Transverse colon (tissue), 4 donors: Measurements from ENCODE around the gene CYP4F3. TPM values are rescaled to one million over a fixed set of nuclear protein-coding genes. Genes with fewer than 3 reads are reported as not detected.
"Not testable (repeated sequence)": the region's sequence is repeated elsewhere in the genome, so short reads cannot be mapped to it uniquely, and the experiment has no call there.

Experiments used
- DNase-seq: peaks from one replicate; pipeline ENCODE4 v3.0.0-alpha.2; 2019
- H3K27ac ChIP-seq, 4 donors: fragments of 200-600 bp; sonication (generic); 2 replicates each; pipeline ENCODE4 v1.5.1; 2016 to 2018; ENCODE audit warnings: inconsistent platforms in 4 of 4
- H3K27me3 ChIP-seq: fragments of 200-600 bp; sonication (generic); 2 replicates; pipeline ENCODE4 v1.5.1; 2017; ENCODE audit warnings: inconsistent platforms
- H3K36me3 ChIP-seq, 4 donors: fragments of 200-600 bp; sonication (generic); 2 replicates each; pipeline ENCODE4 v1.5.1; 2017 to 2019; ENCODE audit warnings: inconsistent platforms in 4 of 4
- H3K4me1 ChIP-seq, 4 donors: fragments of 200-600 bp; sonication (generic); 2 replicates each; pipeline ENCODE4 v1.5.1; 2017 to 2020; ENCODE audit warnings: inconsistent platforms in 4 of 4
- H3K4me3 ChIP-seq, 4 donors: fragments of 200-600 bp; sonication (generic); 1 replicate in 1 of 4; 2 replicates in 3 of 4; pipeline versions ENCODE4 v1.5.1 to v1.6.1; 2017 to 2019; ENCODE audit warnings: inconsistent platforms in 4 of 4
- H3K9me3 ChIP-seq, 2 donors: fragments of 200-600 bp; sonication (generic); 2 replicates each; pipeline ENCODE4 v1.5.1; 2017 to 2019; ENCODE audit warnings: inconsistent platforms in 2 of 2
- CTCF ChIP-seq, 5 experiments: fragments of 200-600 bp in 3 of 5; fragments of 450-650 bp in 2 of 5; sonication (generic) in 3 of 5; IDR thresholded peaks; 1 replicate in 2 of 5; 2 replicates in 3 of 5; pipeline ENCODE4 v1.5.1; 2016 to 2017; ENCODE audit warnings: antibody characterized with exemption in 5 of 5, inconsistent platforms in 3 of 5, mild to moderate bottlenecking in 2 of 5, moderate library complexity in 1 of 5
- EP300 ChIP-seq: sonication (generic); formaldehyde crosslinking; IDR thresholded peaks from one replicate; pipeline ENCODE4 v1.6.1; 2017; ENCODE audit warnings: antibody characterized with exemption, low read depth
- POLR2A ChIP-seq: fragments of 450-650 bp; IDR thresholded peaks from one replicate; pipeline ENCODE4 v1.6.1; 2016; ENCODE audit warnings: antibody characterized with exemption, mild to moderate bottlenecking, moderate library complexity
- POLR2AphosphoS5 ChIP-seq, 3 donors: sonication (generic); formaldehyde crosslinking; IDR thresholded peaks; one replicate each; pipeline ENCODE4 v1.6.1; 2016; ENCODE audit warnings: antibody characterized with exemption in 3 of 3
- WGBS, 2 donors: methylation state at CpG; one replicate each; pipeline ENCODE4 v1.1.5; 2018; ENCODE audit warnings: low coverage in 1 of 2; 5-methylcytosine and 5-hydroxymethylcytosine counted together
- in situ Hi-C, 4 donors: fragments of 200-750 bp; cut with MboI; loops; one replicate each; pipeline versions ENCODE4 v1.15.0 to v1.15.1; 2017; ENCODE audit warnings: low sequenced_read_pairs in 3 of 4, low pct_ligation_motif_present in 1 of 4, low pct_unique_long_range_greater_than_20kb in 1 of 4
- intact Hi-C: fragments of 100-400 bp; cut with DNase I; formaldehyde crosslinking; loops from one replicate; pipeline ENCODE4 v1.15.1; 2023; ENCODE audit warnings: low total_unique reads
- total RNA-seq, 4 donors: library from RNA; depleted of rRNA; stranded (reverse); fragments of >200 nt; gene quantifications; one replicate each; pipeline ENCODE4 v1.1.0, GENCODE V29; 2016

The CYP4F3 gene
- total RNA-seq, 4 donors from 2014 or later: 12.4 to 22.7 (median 16.2) TPM

- in situ Hi-C loops: loop anchor here in 3 of 4 donors (5.0 kb wide), 1 partner anchor 102 kb away; no protein-coding TSS in a partner anchor
- intact Hi-C loops: no loop called here
- 50 to 60% methylated on average over 1 to 3 of the region's 3 CpGs for WGBS, 2 donors
- Histone ChIP-seq H3K9me3 (no peaks in the 10 kb centered on the region), H3K36me3 (no peaks in the 10 kb centered on the region), H3K27ac (no peak overlapping the region), H3K27me3 (no peaks in the 10 kb centered on the region), H3K4me1 (peaks cover 7 to 23% (median 18%) of the 10 kb centered on the region in 4 donors), H3K4me3 (no peak overlapping the region)
- TF ChIP-seq CTCF (IDR thresholded peaks at IDR 0.05) (no peak), POLR2AphosphoS5 (IDR thresholded peaks at IDR 0.05) (no peak), EP300 (no peak), POLR2A (no peak)
- DNase-seq: no peak
Observed at GRCh38 chr19:15675560-15675959, 34.9 kb downstream of the CYP4F3 start.

DNA sequence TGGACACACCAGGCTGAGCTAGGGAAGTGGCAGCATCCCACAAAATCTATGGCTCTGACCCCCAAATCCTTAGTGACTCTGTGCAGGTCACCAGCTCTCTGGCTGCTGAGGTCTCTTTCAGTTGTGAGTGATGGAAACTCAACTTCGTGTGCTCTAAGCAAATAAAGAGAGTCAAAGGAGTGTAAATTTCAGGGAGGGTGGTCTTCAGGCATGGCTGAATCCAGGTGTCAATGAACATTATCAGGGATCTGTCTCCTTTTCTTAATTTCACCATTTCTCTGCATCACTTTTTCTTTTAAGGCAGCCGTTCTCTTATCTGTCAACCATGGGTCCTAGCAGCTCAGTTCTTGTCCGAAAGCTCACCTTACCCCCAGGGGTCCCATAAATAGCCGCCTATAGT, 38.4 kb downstream of the CYP4F3 start:
- Histone ChIP-seq H3K9me3 (no peaks in the 10 kb centered on the region), H3K4me1 (peaks cover 4 to 6% (median 5%) of the 10 kb centered on the region in 4 donors), H3K27ac (no peak overlapping the region), H3K27me3 (no peaks in the 10 kb centered on the region), H3K36me3 (peaks cover 0 to 12% (median 5%) of the 10 kb centered on the region in 4 donors), H3K4me3 (no peak overlapping the region)
- DNase-seq: no peak
- WGBS, 2 donors: 18% methylated on average over 4 of the region's 4 CpGs
- in situ Hi-C loops: loop anchor here in 3 of 4 donors (5.0 kb wide), 1 partner anchor 98 kb away; no protein-coding TSS in a partner anchor
- intact Hi-C loops: no loop called here
- TF ChIP-seq POLR2AphosphoS5 (IDR thresholded peaks at IDR 0.05) (no peak), CTCF (IDR thresholded peaks at IDR 0.05) (no peak), EP300 (no peak), POLR2A (no peak)

GRCh38 chr19:15679865-15680264, 39.2 kb downstream of the CYP4F3 start:
- DNase-seq, H3K27me3 ChIP-seq, H3K27ac ChIP-seq, H3K4me3 ChIP-seq, H3K4me1 ChIP-seq, intact Hi-C loops, H3K9me3 ChIP-seq: not testable (repeated sequence)
- H3K36me3 ChIP-seq: peaks cover 0 to 18% (median 6%) of the 10 kb centered on the region in 4 donors
- in situ Hi-C loops: loop anchor here in 3 of 4 donors (5.0 kb wide), 1 partner anchor 97 kb away; no protein-coding TSS in a partner anchor
- WGBS, 2 donors: 66% methylated on average over 3 of the region's 4 CpGs; no CpG with 5 or more reads in 1 of the 2 donors

DNA sequence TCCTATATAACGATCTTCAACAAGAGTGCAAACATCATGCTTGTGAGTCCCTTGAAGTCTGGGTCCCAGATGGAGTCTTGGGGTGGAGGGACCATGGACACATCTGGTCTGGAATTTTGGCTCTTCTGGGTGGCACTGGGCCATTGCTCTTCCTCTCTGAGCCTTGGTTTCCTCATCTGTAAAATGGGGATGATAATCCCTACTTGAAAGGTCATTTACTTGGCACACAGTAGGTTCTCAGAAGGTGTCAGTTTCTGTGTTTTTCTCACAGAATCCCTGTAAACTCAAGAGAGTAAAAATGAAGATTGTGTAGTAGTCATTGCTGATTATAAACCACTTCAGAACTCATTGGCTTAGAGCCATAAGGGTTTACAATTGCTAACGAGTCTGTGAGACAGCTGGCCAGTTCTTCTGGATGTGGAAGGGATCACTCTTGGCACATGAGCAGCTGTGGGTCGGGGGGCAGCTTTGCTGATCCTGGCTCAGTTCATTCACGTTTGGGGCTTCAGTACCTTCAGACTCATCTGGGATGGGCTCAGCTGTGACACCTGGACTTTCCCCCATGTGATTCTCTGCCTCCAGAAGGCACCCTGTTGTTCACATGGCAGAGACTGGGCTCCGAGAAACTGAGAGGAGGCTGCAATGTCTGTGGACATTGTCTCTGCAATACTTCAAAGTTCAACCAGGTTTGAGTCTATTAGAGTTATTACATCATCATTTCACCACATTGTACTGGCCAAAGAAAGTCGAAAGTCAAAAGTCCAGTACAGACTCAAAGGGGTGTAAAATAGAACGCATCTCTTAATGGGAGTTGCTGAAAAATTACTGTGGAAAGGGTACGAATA, 40.0 kb downstream of the CYP4F3 start:
- H3K36me3 ChIP-seq: peaks cover 0 to 27% (median 9%) of the 10 kb centered on the region in 4 donors
- TF ChIP-seq EP300: no peak
- no peak for TF ChIP-seq POLR2AphosphoS5 (IDR thresholded peaks at IDR 0.05)
- TF ChIP-seq POLR2A: no peak
- no peak for TF ChIP-seq CTCF (IDR thresholded peaks at IDR 0.05)
- H3K4me1 ChIP-seq: no peaks in the 10 kb centered on the region
- no peak for DNase-seq
- no peaks in the 10 kb centered on the region for H3K9me3 ChIP-seq
- 56 to 78% methylated on average over 4 to 8 of the region's 8 CpGs for WGBS, 2 donors
- intact Hi-C loops: no loop called here
- in situ Hi-C loops: no loop called here
- H3K27ac ChIP-seq: no peak overlapping the region
- no peak overlapping the region for H3K4me3 ChIP-seq
- H3K27me3 ChIP-seq: no peaks in the 10 kb centered on the region
